HL-60/S4 treated with phorbol 12-myristate 13-acetate at 8.2 ng/mL for 4 days and 3 days (cell line): ENCODE measurements around the gene DNAH2.

Experiments
- in situ Hi-C: fragments of 300-500 bp; cut with MboI; formaldehyde crosslinking; loops from 2 replicates; pipeline ENCODE4 v1.15.0; 2022; ENCODE audit warnings: low sequenced_read_pairs

The DNAH2 gene

DNA sequence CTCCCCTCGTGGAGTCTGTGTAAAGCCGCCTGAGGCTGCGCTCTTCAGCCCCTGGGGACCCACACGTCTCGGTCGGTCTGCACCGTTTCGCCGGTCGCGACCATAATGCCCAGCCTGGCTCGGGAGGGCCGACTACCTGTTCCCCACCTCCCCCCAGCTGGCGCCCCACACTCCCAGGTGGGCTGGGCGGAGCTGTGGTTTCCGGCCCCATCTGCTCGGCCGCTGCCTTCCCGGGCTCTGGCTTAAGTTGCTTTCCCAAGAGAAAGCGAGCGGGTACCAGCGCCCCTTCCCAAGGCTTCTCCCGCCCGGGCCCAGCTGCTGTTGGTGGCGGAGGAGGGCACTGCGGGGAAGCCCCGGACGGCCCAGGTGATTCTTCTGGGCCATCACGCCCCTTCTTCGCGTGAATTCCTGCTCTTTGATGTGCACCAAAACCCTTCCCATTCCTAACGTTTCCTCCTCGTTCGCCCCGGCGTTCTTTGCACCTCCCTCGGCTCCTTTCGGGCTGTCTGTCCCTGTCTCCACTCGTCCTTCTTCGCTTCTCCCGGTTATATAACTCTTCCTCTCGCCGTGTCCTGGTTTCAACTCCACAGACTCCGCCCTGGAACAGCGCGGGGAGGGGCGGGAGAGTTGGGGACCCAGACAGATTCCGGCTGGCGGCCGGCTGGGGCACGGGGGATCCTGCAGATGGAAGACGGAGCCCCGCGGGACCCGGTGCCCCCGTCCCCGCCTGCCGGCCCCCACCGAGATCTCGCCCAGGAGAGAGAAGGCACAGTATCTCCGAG, 118.5 kb downstream of the DNAH2 start:
- in situ Hi-C loops: loop anchor here (25.0 kb wide), 1 partner anchor 249 kb away; the partner anchor contains the start of genes CD68, MPDU1 and SOX15

DNA sequence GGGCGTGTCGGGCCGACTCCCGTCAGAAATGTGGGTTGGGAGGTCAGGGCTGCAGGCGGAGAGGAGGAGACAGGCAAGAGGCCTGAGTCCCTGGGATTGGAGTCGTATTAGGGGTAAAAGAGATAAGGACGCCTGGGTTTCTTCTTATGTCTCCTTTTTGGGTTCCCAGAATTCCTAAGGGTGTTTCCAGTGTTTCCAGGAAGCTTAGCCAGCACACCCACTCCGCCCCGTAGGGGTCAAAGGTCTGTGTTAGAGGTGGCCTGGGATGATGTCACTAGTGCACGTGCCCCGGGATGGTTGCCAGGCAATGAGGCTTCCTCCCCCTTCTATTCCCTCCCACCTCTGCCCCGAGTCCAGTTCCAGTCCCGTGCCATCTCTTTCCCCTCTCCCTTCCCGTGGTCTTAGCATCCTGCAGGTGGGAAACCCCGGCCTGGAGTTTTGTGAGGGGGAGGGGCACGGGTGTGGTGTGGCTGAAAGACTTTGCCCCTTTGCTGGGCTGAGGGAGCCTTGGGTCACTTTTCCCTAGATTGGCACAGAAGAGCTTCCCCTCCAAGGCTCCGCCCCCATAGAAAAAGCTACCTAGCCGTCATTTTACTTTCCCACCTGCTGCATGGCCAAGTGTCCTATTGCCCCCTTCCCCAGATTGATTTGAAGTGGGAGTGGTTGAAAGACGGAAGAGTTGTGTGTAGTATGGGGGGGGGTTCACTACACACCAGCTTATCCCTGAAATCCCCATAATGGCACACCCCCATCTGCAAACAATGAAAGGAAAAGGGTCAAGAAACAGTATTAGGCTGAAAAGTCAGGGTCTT, 119.3 kb downstream of the DNAH2 start:
- in situ Hi-C loops: loop anchor here (25.0 kb wide), 1 partner anchor 250 kb away; the partner anchor contains the start of genes CD68, MPDU1 and SOX15

- in situ Hi-C loops: loop anchor here (25.0 kb wide), 1 partner anchor 250 kb away; the partner anchor contains the start of genes CD68, MPDU1 and SOX15
Observed at GRCh38 chr17:7837408-7838088, 120.0 kb downstream of the DNAH2 start.

DNA sequence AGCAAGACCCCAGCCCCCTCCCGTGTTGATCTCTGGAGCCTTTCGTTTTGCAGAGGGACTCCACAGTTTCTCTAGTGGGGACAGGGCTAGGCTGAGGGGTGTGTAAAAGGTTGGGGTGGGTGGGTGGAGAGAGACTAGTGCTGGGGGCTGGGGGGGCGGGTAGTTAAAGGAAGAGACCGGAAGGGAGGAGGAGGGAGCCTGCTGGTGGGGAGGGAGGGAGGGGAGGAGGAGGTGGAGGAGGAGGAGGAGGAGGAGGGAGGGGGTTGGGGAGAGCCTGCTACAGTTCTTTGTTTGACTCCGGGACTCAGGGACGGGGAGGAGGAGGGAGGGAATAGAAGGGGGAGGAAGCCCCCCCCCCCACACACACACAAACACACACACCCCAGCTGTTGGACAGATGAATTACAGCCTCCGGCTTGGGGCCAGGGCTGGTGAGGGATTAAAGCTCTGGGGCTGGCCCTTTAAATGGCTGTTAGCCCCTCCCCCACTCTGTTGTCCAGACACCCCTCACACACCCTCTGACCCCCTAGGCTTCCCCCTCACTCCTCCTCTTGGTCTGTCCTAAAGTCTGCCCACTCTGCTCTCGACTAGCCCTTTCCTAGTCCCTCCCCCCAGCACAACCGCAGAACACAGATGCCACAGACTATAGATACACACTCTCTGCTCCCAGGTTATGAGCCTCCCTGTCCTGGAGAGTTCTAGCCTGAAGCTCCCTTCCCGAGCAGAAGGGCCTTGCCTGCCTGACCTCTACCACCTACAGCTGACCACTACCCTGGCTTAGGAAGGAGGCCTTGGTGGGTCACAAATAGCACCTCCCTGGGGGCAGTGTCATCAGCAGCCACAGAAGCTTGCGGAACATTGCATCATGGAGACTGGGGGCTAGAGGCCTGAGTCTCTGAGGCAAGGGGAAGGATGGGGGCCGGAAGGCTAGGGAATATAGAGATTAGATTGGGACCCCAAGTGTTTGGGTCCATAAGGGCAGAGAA, 120.8 kb downstream of the DNAH2 start:
- in situ Hi-C loops: loop anchor here (25.0 kb wide), 1 partner anchor 251 kb away; the partner anchor contains the start of genes CD68, MPDU1 and SOX15

DNA sequence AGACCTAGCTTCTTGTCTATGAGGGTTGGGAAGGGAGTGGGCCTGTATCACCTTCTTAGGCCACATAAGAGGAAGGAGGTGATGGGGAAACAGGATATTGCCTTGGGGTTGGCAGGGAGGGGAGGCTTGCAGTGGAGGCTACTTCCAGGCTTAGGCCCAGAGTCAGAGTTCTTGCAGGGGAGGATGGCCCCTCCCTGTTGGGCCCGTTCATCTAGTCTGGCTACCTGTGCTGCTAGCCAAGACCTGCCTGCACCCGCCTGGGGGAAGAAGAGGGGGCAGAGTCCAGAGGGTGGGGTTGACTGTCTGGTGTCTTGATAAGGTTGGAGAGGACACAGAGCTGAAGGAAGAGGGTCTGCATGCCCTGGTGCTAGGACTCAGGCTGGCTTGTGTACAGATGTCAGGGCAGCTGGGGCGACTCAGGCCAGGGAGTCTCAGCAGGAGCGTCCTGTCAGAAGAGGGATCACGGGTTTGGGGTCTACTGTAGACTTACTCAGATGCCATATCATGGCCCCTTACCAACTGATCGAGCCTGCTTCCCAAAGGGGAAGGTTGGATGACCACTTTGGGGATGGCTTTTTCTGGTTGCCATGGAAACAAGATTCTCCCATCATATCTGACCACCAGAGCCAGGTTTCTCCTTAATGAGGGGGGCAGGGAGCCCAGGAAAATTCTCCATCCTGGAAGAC, 121.8 kb downstream of the DNAH2 start:
- in situ Hi-C loops: loop anchor here (25.0 kb wide), 1 partner anchor 252 kb away; the partner anchor contains the start of genes CD68, MPDU1 and SOX15

GRCh38 chr17:7839876-7840261, 122.3 kb downstream of the DNAH2 start:
- in situ Hi-C loops: loop anchor here (25.0 kb wide), 1 partner anchor 253 kb away; the partner anchor contains the start of genes CD68, MPDU1 and SOX15

DNA sequence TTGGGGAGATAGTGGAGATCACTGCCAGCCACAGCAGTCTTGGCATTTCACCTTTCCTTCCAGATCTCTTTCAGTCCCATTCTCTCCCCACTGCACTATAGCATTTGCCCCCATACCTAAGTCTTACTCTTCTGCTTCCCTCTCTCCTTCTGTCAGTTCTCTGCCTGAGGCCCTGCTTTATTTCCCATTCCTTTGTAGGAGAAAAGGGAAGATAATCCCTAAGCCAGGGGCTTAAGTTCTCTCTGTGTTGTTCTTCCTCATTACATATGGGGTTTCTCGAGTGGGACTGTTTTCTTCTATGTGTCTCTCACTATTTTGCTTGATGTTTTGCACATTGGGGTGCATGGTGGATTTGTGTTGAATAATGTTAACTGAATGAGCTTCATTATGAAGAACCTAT, 122.9 kb downstream of the DNAH2 start:
- in situ Hi-C loops: loop anchor here (25.0 kb wide), 1 partner anchor 253 kb away; the partner anchor contains the start of genes CD68, MPDU1 and SOX15

- in situ Hi-C loops: loop anchor here (25.0 kb wide), 1 partner anchor 254 kb away; the partner anchor contains the start of genes CD68, MPDU1 and SOX15
Observed at GRCh38 chr17:7840875-7841274, 123.3 kb downstream of the DNAH2 start.

- in situ Hi-C loops: loop anchor here (25.0 kb wide), 1 partner anchor 254 kb away; the partner anchor contains the start of genes CD68, MPDU1 and SOX15
Observed at GRCh38 chr17:7841396-7841914, 123.9 kb downstream of the DNAH2 start.

GRCh38 chr17:7841915-7842379, 124.4 kb downstream of the DNAH2 start:
- in situ Hi-C loops: loop anchor here (25.0 kb wide), 1 partner anchor 255 kb away; the partner anchor contains the start of genes CD68, MPDU1 and SOX15

DNA sequence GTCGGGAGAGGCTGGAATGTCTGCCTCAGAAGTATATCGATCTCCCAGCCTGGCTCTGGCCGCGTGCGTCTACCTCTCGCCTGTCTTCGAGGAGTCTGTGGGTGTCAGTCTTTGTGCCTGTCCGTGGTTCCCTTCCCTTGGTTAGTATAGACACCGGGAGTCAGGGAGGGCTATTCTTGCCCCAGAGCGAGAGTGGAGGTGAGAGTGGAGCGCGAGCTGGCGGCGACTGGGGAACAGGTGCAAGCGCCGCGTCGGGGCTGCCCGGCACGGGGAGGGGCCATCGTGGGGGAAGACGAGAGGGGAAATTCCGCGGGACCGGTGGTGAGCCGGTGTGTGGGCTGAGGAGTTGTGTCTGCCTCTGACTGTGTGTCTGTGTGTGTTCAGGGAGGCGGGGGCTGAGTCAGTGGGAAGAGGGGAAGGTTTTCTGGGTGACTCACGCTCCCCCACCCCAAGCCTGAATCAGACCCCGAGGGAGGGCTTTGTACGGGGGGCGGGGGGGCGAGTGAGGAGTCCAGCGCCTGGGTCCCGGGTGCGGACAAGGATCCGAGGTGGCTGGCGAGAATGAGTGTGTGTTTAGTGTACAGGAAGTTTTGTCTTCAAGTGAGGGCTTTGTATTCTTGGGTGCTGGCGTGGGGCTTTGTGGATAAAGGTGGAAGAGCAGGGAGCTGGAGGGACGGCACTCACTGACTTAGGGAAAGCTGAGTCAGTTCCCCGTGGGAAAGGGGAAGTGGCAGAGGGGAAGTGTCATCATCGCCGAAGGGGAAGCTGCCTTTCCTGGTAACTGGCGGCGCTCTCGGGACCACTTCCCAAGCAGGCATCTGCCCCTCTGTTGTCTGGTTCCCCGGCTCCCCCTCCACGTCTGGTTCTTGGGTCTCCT, 125.1 kb downstream of the DNAH2 start:
- in situ Hi-C loops: loop anchor here (25.0 kb wide), 1 partner anchor 255 kb away; the partner anchor contains the start of genes CD68, MPDU1 and SOX15

DNA sequence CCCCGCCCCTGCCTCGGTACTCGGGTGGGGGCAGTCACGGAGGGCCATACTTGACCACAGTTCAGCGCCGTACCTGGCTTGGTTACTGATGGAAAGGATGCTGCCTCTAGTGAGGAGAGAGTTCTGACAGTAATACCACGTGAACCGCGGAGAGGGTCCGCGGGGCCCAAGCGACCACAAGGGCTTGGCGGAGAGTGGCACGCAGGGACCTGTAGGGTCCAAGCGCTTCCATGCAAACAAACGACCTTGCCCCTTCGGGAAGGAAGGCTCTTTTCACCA, 125.7 kb downstream of the DNAH2 start:
- in situ Hi-C loops: loop anchor here (25.0 kb wide), 1 partner anchor 256 kb away; the partner anchor contains the start of genes CD68, MPDU1 and SOX15

- in situ Hi-C loops: loop anchor here (25.0 kb wide), 1 partner anchor 256 kb away; the partner anchor contains the start of genes CD68, MPDU1 and SOX15
Observed at GRCh38 chr17:7843536-7844291, 126.2 kb downstream of the DNAH2 start.

GRCh38 chr17:7844292-7845154, 127.0 kb downstream of the DNAH2 start:
- in situ Hi-C loops: loop anchor here (25.0 kb wide), 1 partner anchor 257 kb away; the partner anchor contains the start of genes CD68, MPDU1 and SOX15

DNA sequence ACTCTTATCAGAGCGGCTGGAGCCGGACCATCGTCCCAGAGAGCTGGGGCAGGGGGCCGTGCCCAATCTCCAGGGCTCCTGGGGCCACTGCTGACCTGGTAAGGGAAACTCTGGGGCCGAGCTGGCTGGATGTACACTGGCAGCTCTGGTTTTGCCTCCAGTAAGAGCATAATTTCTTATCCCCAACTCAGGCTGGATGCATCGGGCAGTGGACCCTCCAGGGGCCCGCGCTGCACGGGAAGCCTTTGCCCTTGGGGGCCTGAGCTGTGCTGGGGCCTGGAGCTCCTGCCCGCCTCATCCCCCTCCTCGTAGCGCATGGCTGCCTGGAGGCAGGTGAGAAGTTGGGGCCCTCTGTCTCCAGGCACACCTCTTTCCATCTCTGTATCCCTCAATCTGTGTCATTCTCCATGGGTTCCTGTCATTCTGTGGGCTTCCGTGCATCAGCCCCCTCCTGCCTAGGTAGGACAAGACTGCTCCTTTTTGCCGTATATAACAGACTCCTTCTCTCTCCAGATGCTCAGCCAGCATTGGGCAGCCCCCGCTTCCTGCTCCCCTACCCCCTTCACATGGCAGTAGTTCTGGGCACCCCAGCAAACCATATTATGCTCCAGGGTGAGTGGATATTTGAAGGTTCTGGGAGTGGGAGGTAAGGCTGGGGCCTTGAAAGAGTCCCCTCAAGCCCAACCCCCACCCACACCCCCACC, 128.0 kb downstream of the DNAH2 start:
- in situ Hi-C loops: loop anchor here (25.0 kb wide), 1 partner anchor 258 kb away; the partner anchor contains the start of genes CD68, MPDU1 and SOX15
